ENCODE measurements around the gene NRXN3.

Gene NRXN3

DNA sequence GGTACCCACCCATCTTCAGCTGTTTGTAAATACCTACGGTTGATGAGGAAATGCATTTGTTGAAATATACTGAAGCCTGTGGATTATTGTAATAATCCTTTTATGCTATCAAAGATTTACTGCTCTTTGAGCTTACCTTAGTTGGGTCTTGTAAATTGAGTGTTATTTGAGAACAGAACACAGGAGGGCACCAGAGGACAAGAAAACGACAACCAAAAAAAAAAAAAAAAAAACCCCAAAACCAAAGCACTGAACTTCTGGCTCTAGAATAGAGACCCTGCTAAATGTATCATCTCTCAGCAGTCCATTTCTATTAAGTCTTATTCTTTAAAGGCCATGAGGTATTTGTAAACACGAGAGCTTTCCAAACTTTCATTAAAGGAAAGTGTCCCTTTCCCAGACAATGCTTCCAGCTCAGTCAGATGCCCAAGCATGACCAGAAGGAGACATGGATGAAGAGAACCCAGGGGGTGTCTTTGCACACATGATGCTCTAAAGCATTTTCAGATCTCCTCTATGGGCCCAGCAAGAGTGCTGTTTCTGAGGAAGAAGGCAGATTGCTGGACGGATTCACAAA is 763.9 kb downstream of the NRXN3 start:
- peak; percentile 12 for DNase-seq (ENCODE audit: low spot score)

DNA sequence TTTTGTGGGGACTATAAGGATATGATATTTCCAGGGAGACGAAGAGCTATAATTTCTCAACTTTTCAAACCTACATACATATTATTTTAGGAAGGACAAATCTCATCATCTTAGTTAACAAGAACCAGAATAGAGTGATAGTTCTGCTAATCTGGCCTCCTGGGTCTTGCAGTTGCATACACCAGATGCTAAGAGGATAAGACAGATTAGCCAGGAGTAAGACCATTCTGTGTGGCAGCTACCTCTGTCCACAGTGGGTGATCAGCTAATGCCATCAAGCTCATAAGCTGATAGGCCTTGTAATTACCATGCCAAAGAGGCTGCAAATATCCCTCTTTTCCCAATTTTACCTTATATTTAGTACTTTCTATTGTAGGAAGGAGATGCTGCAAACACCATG is 776.8 kb downstream of the NRXN3 start:
- DNase-seq (ENCODE audit: low spot score) = no peak

DNA sequence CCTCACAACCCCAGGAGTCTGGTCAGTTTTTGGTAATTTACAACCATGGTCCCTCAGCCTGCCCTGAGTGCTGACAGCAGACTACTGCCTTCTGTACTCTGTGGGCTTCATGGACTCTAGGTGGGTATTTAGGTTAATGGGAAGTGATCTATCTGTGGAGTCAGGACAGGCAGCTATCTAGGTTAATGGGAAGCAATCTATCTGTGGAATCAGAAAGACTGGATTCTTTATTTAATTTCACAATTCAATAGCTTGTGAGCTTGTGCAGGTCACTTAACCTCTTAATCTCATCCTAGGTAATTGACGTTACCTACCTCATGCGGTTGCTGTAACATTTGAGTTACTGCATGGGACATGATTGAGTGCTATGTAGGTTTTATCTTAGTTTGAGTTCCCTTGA is 777.5 kb downstream of the NRXN3 start:
- no peak for DNase-seq (ENCODE audit: low spot score)

DNA sequence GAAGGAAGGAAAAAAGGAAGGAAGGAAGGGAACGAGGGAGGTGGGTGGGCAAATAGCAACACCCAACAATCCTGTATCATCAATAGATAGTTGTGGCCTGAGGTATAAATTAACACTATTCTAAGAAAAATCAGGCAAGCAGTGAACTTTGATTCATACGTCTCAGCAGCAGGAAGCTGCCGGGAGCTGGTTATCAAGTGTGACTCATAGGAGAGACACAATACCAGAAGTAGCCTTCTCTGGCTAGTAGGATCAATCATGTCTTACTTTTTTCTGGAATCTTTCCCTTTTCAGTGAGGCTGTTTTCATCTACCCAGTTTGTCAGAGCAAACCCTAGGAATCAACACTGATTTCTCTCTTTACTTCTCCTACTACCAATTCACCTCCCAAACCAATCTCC is 780.5 kb downstream of the NRXN3 start:
- DNase-seq (ENCODE audit: low spot score) = no peak

DNA sequence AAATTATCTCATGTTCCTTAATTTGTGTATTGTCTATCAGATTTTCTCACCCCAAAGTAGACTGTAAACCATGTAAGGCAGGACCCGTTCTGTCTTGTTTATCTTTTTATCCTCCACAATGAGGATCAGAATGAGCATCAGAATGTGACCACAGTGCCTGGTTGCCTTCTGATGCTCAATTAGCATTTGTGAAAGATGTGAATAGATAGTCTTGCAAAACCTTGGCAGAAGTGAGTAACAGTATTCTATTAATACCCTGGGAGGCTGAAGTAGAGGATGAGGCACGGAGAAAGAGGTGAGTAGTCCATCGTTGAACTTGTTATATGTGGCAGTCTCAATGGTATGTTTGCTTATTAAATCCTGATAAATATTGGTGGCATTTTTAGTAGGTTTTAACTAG is 781.4 kb downstream of the NRXN3 start:
- no peak for DNase-seq (ENCODE audit: low spot score)

DNA sequence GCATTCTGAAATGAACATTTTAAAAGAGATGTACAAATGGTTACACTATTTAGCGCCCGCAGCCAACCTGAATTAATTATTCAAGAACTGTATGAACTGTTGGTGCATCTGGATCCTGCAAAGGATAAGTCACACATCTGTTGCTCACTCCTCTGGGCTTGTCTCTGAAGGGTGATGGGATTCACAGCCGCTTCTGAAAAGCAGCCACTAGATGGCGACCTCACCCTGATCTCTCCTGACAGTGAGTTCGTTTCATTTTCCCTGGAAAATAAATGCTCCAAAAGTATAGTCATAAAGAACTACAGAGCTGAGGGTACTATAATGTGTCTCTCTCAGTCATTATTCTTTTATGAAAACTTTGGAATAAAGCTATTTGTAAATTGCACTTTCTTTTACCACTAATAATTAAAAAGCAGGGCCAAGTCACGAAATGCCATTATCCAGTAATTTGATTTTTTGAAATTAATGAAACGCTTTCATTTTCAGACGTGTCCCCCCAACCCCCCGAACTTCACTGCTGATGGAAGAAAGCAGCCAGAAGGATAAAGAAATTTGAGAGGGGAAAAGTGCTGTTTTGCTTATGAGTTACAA is 789.6 kb downstream of the NRXN3 start:
- peak; percentile 25 for DNase-seq (ENCODE audit: low spot score)

DNA sequence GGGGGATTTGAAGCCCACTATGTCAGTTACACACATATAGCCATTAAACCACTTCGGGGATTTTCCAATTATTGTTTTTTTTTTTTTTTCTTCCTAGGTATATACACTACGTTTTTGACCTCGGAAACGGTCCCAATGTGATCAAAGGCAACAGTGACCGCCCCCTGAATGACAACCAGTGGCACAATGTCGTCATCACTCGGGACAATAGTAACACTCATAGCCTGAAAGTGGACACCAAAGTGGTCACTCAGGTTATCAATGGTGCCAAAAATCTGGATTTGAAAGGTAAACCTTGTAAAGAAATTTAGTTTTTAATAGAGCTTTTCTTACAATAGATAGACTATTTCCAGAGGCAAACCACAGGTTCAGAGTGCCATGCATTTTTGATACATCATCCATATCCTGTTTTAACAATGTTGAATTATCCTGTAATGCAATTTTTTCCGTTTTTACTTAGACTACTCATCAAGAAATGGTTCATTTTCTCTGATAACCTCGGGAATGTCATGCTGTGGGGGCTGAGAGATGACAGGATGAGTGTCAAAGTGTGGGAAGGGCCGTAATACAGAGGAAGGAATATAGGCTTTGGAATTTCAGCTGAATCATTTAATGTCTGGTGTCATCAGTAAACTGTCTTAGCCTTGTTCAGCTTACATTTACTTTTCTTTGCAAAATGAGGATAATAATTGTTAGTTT is 797.1 kb downstream of the NRXN3 start:
- no peak for DNase-seq (ENCODE audit: low spot score)

DNA sequence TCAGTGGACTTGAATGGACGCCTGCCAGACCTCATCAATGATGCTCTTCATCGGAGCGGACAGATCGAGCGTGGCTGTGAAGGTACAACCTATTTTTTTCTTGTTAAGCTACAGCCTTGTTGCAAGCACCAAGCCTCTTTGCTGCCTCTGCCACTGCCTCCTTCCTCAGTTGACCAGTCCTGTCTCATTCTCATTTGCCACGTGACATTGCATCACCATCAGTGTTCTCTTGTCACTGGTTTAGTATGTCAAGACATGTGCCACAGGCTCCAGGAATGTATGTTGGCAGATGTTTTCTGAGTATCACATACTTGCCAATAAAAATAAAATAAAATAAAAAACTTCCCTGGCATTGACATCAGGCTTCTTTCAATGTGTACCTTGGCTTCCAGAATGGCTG is 798.1 kb downstream of the NRXN3 start:
- DNase-seq (ENCODE audit: low spot score) = no peak

DNA sequence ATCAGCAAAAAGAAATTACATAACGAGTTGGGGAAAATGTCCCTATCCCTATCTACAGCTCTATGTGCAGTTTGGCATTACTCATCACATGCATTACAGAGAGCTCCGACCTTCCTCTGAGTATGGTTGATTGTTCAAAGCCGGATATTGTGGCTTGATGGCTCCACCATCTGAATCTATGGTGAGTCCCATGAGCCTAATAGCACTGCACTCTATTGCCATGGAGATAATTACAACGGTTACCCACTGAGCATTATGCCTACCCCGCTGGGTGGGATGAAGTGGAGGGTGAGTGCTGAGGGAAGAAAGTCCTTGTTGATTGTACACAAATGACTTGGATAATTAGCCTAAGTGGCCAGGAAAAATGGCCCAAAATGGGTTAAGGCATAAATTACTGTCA is 800.5 kb downstream of the NRXN3 start:
- no peak for DNase-seq (ENCODE audit: low spot score)

DNA sequence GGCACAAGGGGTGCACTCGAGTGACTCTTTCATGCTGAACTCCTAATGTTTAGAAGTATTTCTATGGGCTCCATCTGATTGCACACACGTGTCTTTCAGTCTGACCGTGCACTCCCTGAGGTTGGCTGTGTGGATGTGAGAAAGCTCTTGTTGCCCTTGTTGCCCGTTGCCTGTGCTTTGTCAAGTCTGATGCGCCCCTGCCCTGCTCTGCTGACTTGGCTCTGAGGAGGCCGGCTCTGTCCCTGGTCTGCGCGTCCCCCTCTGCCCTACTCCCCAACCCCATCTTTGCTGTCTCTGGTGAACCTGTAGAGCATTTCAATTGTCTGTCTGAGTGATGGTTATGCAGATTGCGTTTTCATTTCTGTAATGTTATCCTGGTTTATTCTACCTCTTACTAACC is 802.3 kb downstream of the NRXN3 start:
- DNase-seq (ENCODE audit: low spot score) = no peak

DNA sequence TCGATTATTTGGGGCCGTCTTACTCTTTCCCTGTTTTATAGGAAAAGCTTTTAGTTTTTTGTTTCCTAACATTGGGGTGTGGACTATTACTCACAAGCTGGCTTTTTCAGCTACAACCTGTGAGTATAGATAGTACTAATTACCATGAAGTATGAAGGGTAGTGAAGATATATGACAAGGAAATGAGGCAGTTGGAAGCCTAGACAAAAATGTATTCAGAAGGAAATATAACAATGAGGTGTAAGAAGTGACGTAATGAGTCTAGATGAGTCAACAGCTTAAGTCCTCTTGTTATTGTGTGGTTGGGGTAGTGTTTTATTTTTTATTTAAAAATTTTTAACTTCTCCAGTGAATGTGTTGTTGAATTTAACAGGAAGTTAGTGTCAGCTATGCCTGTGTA is 804.5 kb downstream of the NRXN3 start:
- DNase-seq (ENCODE audit: low spot score) = no peak

DNA sequence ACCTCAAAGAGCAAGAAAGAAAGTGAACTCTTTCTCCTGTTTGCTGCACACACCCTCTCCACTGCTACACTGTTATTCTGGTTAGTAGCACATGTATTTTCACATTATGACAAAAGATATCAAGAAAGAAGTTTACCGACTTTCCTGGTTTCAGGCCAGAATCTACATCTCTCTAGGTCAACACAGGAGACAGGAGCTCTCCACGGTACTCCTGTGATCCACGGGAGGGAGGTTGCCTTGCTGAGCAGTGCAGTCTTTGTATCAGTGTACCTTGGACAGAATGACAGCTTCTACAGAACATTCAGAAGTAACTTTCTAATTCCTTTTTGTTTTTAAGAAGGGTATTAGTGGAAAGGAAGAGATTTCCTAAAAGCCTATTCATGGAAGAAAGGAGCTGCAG is 805.6 kb downstream of the NRXN3 start:
- no peak for DNase-seq (ENCODE audit: low spot score)

DNA sequence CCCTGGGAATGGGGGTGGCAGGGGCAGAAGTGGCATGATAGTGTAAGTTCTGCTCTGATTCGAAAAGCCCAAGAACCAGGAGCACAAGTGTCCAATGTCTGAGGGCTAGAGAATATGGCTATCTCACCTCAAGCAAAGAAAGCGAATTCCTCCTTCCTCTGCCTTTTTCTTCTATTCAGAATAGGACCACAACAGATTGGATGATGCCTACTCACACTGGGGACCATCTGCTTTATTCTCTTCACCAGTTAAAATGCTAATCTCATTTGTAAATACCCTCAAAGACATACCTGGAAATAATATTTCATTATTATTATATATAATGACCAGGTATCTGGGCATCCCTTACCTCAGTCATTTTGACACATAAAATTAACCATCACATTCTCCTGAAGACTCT is 808.7 kb downstream of the NRXN3 start:
- no peak for DNase-seq (ENCODE audit: low spot score)

DNA sequence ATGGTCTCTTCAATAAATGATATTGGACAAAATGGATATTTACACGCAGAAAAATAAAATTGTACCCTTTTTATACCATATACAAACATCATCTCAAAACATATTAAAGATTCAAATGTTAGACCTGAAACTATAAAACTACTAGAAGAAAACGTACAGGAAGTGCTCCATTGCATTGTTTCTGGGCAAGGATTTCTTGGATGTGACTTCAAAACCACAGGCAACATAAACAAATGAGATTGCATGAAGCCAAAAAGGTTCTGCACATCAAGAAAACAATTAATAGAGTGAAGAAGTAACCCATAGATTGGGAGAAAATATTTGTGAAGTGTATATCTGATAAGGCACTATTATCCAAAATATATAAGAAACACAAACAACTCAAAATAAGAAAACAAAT is 812.4 kb downstream of the NRXN3 start:
- no peak for DNase-seq (ENCODE audit: low spot score)

DNA sequence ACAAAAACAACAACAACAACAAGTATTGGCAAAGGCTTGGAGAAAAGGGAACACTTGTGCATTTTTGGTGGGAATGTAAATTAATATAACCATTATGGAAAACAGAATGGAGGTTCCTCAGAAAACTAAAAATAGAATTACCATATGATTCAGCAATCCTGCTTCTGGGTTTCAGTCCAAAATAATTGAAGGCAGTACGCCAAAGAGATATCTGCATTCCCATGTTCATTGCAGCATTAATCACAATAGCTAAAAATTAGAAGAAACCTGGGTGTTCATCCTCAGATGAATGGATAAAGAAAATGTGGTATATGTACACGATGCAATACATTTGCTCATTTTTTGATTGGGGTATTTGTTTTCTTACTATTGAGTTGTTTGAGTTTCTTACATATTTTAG is 813.0 kb downstream of the NRXN3 start:
- no peak for DNase-seq (ENCODE audit: low spot score)

DNA sequence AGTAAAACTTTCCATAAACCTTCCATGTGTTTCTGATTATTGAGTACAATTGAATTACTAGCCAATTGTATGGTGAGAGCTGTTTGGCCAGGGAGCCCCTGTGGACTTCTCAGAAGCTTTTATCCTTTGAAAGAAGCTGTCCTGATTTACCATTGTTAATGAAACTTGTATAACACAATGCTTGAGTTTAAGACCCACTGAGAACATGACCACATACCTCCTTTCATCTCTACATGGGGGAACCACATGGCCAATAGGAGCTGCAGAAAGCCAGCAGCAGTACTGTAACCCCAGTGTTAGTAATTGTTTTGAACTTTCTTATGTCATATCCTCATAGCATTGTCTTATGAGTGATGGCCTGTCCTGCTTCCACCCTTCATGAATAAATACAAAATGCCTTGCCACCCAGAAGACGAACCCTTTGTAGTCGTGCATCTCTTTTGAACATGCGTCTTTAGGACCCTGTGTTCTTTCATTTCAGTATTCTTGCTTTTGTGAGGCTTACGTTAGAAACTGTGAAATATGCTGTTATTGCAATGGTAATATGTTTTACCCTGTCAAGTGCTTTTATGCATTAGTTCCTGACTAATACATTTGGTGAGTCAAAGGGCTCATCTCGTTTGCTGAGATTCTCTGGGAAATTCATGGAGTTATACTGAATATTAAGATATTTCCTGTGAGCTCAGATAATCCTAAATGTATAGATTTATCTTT is 815.7 kb downstream of the NRXN3 start:
- no peak for DNase-seq (ENCODE audit: low spot score)

DNA sequence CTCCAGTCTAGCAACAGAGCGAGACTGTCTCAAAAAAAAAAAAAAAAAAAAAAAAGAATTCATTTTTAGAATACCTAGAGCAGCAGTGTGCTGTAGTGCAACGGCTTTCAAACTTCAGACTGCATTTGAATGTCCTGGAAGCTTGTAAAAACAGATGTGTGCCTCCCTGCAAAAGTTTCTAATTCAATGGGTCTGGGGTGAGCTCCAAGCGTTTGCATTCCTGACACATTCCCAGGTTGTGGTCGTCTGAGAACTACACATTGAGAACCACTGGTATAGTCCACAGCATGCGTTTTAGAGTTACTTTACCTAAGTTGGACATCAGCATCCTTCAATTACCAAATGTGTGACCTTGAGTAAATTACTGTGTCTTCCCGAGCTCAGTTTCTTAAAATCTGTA is 816.8 kb downstream of the NRXN3 start:
- no peak for DNase-seq (ENCODE audit: low spot score)

DNA sequence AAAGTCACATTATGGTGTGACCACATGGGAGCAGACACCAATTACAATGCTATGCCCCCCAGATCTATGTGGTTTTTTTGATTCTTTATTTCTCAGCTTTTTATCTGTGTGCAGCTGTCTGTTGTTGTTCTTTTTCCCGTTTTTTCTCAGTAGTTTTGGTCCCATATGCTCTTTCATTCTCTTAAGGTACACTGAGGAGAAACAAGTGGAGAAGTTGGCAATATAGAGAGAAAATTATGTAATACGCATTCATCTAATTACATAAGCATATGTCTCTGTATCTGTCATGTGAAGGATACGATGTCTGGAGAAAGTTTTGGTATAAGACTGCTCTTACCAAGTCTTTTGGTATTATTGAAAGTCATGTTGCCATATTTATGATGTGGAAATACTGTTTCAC is 819.0 kb downstream of the NRXN3 start:
- no peak for DNase-seq (ENCODE audit: low spot score)

DNA sequence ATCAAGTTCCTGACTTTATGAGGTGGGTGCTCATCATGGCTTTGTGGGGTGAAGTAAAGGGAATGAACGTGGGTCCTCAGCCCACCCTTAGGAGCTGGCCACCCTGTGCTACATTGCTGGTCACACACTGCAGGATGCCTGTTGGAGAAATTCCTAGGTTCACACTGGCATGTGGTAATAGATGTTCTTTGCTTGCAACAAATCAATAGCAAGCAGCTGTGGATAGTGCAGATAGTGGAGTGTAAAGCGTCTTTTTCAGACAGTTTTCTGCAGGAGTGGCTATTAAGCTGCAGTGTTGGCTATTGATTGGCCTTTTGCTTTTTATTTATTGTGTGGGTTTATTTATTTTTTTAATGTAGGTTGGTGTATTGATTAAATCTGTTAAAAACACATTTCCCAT is 822.7 kb downstream of the NRXN3 start:
- DNase-seq (ENCODE audit: low spot score) = no peak

DNA sequence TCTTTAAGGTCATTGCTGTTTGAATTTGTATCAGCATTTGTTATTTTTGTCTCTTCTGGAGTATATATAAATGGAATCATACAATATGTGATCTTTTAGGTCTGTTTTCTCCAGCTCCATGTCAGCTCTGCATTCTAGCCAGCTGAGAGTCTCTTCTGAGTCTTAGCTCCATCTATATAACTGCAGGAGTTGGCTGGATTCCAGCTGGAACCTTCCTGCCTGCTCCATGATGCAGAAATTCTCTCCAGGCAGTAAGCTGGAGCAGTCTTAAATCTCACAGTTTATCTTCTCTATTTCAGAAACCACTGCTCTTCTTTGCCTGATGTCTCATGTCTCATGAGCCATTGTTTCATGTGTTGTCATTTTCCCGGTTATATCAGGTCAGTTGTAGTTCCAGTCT is 827.6 kb downstream of the NRXN3 start:
- no peak for DNase-seq (ENCODE audit: low spot score)

DNA sequence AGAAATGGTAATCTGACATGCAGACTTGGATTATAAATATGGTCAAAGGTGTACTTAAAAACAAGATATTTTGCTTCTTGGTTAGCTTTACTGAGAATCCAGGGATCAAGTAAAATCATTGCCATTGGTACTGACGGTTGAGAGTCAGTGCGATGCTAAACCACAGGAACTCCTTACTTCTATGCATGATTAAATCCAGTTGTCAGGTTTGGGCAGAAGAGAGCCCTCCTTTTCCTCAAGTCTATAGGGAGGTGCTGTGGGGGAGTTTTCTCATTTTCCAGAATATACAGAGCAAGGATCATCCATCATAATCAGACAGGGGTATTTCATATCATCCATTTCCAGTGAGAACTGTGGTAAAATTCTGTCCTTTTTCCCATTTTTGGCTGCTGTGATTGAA is 839.1 kb downstream of the NRXN3 start:
- DNase-seq (ENCODE audit: low spot score) = no peak

DNA sequence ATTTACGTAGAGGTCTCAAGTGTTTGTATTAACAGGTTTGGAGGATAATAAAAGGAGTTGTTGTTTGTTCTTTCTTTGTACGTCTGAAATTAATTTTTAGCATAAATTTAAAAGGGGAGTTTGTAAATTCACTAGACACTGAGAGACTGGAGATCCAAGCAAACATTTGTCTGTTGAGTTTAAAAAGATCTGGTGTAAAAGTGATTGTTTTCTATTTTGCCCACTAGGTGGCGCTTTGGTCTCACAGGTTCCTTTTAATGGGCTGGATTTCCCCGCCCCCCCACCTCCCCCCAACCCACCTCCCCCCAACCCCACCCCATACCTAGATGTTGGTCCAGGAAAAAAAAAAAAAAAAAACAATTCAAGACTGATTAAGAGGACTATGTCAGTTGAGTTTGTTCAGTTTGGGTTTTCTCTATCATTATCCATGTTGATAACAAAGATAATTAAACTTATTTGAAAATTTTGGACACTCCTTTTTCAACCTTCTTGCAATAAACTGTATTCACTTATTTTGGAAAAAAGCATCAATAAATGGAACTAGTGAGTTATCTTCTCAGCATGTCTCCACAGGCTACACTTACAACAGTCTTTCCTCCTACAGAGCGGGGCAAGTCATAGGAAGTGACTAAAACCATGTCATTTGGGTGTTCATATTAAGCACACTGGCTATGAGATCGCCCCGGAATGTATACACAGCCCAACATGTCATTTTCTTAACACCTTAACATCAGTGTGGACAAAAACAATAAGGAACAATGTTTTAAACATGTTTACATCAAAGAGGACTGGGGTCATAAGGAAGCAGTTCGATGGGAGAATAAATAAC is 841.1 kb downstream of the NRXN3 start:
- DNase-seq (ENCODE audit: low spot score) = no peak

DNA sequence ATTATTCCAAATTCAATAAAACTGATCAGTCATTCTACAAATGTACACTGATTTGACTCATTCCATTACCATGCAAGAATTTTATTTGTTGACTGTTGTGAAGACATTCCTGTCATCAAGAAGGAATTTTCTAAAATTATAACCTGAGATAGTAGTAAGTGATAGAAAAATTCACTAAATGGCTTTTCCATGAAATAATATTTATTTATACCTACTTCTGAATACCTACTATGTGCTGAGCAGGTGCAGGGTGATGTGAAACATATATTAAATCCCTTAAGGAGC is 841.7 kb downstream of the NRXN3 start:
- DNase-seq (ENCODE audit: low spot score) = no peak

Data from HuH-7.5 (cell line).